H1 (cell line): ENCODE data around the gene DHRS3. TPM values are rescaled to one million over a fixed set of nuclear protein-coding genes. Genes with fewer than 3 reads are reported as not detected.

Source experiments
- ASH2L ChIP-seq: fragments of 200-600, 300-600 bp; sonication (generic); IDR thresholded peaks from one replicate; pipeline ENCODE4 v1.7.1; 2017; ENCODE audit warnings: low read length
- KDM4A ChIP-seq: IDR thresholded peaks from one replicate; pipeline ENCODE4 v1.7.1; 2012; ENCODE audit warnings: low read depth, mild to moderate bottlenecking, moderate library complexity, low read length, inconsistent platforms; ENCODE audit not compliant: severe bottlenecking
- RFX5 ChIP-seq: IDR thresholded peaks from 2 replicates; pipeline ENCODE4 v1.6.1; 2011; ENCODE audit warnings: low read depth, low read length, improper control_type of control experiment, borderline replicate concordance
- SIRT6 ChIP-seq: IDR thresholded peaks from one replicate; pipeline ENCODE4 v1.7.1; 2012; ENCODE audit warnings: low read length, inconsistent platforms
- SP1 ChIP-seq: IDR thresholded peaks from 2 replicates; pipeline ENCODE4 v1.6.1; 2011; ENCODE audit warnings: low read depth, low read length
- TAF1 ChIP-seq: IDR thresholded peaks from 2 replicates; pipeline ENCODE4 v1.6.1; 2011; ENCODE audit warnings: mild to moderate bottlenecking, low read depth, low read length
- polyA plus RNA-seq, 7 experiments: library from polyadenylated mRNA; depleted of rRNA in 3 of 7; stranded (reverse) in 5 of 7; unstranded in 2 of 7; fragments of >200 nt in 5 of 7; fragments of 200-250 nt in 2 of 7; gene quantifications; 1 replicate in 5 of 7; 2 replicates in 1 of 7; 4 replicates in 1 of 7; pipeline versions ENCODE4 v1.2.1 to v1.2.3, GENCODE V29; 2011 to 2013; ENCODE audit warnings: missing spikeins in 2 of 7, mixed read lengths in 2 of 7
- total RNA-seq: library from RNA; stranded (reverse); fragmentation: NEBNext Ultra II Directional; extraction: Animal tissue kit (Norgen Biotek cat#: 25700); gene quantifications from 2 replicates; pipeline ENCODE4 v1.2.1, GENCODE V29; 2021
- TF ChIP-seq, protein P1 (sequence below): fragments of 300-600 bp; sonication (generic); IDR thresholded peaks from 2 replicates; pipeline ENCODE4 v1.7.1; 2012; ENCODE audit warnings: low read length, moderate library complexity, mild to moderate bottlenecking, inconsistent platforms; ENCODE audit not compliant: insufficient replicate concordance
- TF ChIP-seq, protein P2 (sequence below): IDR thresholded peaks from 2 replicates; pipeline ENCODE4 v1.6.1; 2011; ENCODE audit warnings: low read length, improper control_type of control experiment

DHRS3 gene
- total and polyA plus RNA-seq, 2 of the 8 experiments (the other 6 are each of a cell fraction or from before 2014, with no cell fraction given) = 32.5 to 36.4 TPM

DNA sequence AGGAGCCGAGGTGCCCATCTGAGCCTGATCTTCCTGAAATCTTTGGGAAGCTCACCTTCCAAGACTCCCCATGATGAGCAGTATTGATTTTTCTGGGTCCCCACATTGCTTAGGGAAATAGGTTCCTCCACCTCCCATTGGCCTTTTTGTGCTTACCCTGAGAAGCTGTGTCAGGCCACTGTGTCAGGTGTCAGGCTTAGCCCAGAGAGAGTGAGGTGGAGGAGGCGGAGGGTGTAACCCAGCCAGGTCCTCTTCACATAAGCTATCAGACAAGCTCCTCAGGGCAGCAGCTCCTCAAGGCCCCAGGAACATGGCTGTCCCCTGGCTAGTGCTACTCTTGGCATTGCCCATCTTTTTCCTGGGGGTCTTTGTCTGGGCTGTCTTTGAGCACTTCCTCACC lies 26.2 kb upstream of the DHRS3 start (continued):
- TF ChIP-seq, protein P1, sequence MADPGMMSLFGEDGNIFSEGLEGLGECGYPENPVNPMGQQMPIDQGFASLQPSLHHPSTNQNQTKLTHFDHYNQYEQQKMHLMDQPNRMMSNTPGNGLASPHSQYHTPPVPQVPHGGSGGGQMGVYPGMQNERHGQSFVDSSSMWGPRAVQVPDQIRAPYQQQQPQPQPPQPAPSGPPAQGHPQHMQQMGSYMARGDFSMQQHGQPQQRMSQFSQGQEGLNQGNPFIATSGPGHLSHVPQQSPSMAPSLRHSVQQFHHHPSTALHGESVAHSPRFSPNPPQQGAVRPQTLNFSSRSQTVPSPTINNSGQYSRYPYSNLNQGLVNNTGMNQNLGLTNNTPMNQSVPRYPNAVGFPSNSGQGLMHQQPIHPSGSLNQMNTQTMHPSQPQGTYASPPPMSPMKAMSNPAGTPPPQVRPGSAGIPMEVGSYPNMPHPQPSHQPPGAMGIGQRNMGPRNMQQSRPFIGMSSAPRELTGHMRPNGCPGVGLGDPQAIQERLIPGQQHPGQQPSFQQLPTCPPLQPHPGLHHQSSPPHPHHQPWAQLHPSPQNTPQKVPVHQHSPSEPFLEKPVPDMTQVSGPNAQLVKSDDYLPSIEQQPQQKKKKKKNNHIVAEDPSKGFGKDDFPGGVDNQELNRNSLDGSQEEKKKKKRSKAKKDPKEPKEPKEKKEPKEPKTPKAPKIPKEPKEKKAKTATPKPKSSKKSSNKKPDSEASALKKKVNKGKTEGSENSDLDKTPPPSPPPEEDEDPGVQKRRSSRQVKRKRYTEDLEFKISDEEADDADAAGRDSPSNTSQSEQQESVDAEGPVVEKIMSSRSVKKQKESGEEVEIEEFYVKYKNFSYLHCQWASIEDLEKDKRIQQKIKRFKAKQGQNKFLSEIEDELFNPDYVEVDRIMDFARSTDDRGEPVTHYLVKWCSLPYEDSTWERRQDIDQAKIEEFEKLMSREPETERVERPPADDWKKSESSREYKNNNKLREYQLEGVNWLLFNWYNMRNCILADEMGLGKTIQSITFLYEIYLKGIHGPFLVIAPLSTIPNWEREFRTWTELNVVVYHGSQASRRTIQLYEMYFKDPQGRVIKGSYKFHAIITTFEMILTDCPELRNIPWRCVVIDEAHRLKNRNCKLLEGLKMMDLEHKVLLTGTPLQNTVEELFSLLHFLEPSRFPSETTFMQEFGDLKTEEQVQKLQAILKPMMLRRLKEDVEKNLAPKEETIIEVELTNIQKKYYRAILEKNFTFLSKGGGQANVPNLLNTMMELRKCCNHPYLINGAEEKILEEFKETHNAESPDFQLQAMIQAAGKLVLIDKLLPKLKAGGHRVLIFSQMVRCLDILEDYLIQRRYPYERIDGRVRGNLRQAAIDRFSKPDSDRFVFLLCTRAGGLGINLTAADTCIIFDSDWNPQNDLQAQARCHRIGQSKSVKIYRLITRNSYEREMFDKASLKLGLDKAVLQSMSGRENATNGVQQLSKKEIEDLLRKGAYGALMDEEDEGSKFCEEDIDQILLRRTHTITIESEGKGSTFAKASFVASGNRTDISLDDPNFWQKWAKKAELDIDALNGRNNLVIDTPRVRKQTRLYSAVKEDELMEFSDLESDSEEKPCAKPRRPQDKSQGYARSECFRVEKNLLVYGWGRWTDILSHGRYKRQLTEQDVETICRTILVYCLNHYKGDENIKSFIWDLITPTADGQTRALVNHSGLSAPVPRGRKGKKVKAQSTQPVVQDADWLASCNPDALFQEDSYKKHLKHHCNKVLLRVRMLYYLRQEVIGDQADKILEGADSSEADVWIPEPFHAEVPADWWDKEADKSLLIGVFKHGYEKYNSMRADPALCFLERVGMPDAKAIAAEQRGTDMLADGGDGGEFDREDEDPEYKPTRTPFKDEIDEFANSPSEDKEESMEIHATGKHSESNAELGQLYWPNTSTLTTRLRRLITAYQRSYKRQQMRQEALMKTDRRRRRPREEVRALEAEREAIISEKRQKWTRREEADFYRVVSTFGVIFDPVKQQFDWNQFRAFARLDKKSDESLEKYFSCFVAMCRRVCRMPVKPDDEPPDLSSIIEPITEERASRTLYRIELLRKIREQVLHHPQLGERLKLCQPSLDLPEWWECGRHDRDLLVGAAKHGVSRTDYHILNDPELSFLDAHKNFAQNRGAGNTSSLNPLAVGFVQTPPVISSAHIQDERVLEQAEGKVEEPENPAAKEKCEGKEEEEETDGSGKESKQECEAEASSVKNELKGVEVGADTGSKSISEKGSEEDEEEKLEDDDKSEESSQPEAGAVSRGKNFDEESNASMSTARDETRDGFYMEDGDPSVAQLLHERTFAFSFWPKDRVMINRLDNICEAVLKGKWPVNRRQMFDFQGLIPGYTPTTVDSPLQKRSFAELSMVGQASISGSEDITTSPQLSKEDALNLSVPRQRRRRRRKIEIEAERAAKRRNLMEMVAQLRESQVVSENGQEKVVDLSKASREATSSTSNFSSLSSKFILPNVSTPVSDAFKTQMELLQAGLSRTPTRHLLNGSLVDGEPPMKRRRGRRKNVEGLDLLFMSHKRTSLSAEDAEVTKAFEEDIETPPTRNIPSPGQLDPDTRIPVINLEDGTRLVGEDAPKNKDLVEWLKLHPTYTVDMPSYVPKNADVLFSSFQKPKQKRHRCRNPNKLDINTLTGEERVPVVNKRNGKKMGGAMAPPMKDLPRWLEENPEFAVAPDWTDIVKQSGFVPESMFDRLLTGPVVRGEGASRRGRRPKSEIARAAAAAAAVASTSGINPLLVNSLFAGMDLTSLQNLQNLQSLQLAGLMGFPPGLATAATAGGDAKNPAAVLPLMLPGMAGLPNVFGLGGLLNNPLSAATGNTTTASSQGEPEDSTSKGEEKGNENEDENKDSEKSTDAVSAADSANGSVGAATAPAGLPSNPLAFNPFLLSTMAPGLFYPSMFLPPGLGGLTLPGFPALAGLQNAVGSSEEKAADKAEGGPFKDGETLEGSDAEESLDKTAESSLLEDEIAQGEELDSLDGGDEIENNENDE = no peak
- TF ChIP-seq KDM4A = no peak
- no peak for TF ChIP-seq TAF1
- no peak for TF ChIP-seq SP1
- TF ChIP-seq, protein P2, sequence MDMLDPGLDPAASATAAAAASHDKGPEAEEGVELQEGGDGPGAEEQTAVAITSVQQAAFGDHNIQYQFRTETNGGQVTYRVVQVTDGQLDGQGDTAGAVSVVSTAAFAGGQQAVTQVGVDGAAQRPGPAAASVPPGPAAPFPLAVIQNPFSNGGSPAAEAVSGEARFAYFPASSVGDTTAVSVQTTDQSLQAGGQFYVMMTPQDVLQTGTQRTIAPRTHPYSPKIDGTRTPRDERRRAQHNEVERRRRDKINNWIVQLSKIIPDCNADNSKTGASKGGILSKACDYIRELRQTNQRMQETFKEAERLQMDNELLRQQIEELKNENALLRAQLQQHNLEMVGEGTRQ = no peak
- no peak for TF ChIP-seq ASH2L
- TF ChIP-seq RFX5 = no peak
- no peak for TF ChIP-seq SIRT6
